HepG2 (cell line): ENCODE results near the gene CATSPERD. TPM values are rescaled to one million over a fixed set of nuclear protein-coding genes. Genes with fewer than 3 reads are reported as not detected.

Source experiments
- AGO1 ChIP-seq: fragments of 200-400 bp; formaldehyde crosslinking; IDR thresholded peaks from 2 replicates; pipeline ENCODE4 v1.6.1; 2017; ENCODE audit warnings: mild to moderate bottlenecking, low read depth, low read length, moderate library complexity; ENCODE audit not compliant: poor library complexity, severe bottlenecking
- HMGXB4 ChIP-seq, 2 experiments: sonication (generic) in 1 of 2; formaldehyde crosslinking in 1 of 2; IDR thresholded peaks; 2 replicates each; pipeline versions ENCODE4 v1.4.0 to v1.6.1; 2018 to 2020; ENCODE audit warnings: missing genetic modification reagents in 2 of 2, borderline replicate concordance in 1 of 2, low read depth in 1 of 2, mild to moderate bottlenecking in 1 of 2, missing biosample characterization in 1 of 2
- LCORL ChIP-seq, 2 experiments: fragments of 450-650 bp in 1 of 2; sonication (generic) in 1 of 2; formaldehyde crosslinking in 1 of 2; IDR thresholded peaks; 2 replicates each; pipeline versions ENCODE4 v1.5.0 to v1.6.1; 2017 to 2020; ENCODE audit warnings: antibody characterized with exemption in 1 of 2, missing genetic modification reagents in 1 of 2
- MTERF4 ChIP-seq: sonication (generic); formaldehyde crosslinking; IDR thresholded peaks from 2 replicates; pipeline ENCODE4 v1.8.0; 2023; ENCODE audit warnings: mild to moderate bottlenecking, missing genetic modification reagents
- RFX3 ChIP-seq: IDR thresholded peaks from 2 replicates; pipeline ENCODE4 v1.6.1; 2016; ENCODE audit warnings: missing biosample characterization, missing genetic modification reagents
- THAP11 ChIP-seq: IDR thresholded peaks from 2 replicates; pipeline ENCODE4 v1.6.1; 2016; ENCODE audit warnings: missing biosample characterization, missing genetic modification reagents
- ZFP37 ChIP-seq: sonication (generic); formaldehyde crosslinking; IDR thresholded peaks from 2 replicates; pipeline ENCODE4 v1.4.0; 2020; ENCODE audit warnings: missing genetic modification reagents, borderline replicate concordance
- ZNF317 ChIP-seq: sonication (generic); formaldehyde crosslinking; IDR thresholded peaks from 2 replicates; pipeline ENCODE4 v1.5.0; 2020; ENCODE audit warnings: mild to moderate bottlenecking, missing genetic modification reagents
- ZNF318 ChIP-seq: sonication (generic); formaldehyde crosslinking; IDR thresholded peaks from 2 replicates; pipeline ENCODE4 v1.4.0; 2020; ENCODE audit warnings: mild to moderate bottlenecking, missing genetic modification reagents
- ZNF501 ChIP-seq: sonication (generic); formaldehyde crosslinking; IDR thresholded peaks from 2 replicates; pipeline ENCODE4 v1.5.1; 2020; ENCODE audit warnings: mild to moderate bottlenecking, moderate library complexity, missing genetic modification reagents
- ZNF547 ChIP-seq: sonication (generic); formaldehyde crosslinking; IDR thresholded peaks from 2 replicates; pipeline ENCODE4 v1.5.1; 2020; ENCODE audit warnings: mild to moderate bottlenecking, missing genetic modification reagents
- ZNF605 ChIP-seq: sonication (generic); formaldehyde crosslinking; IDR thresholded peaks from 2 replicates; pipeline ENCODE4 v1.8.0; 2022; ENCODE audit warnings: mild to moderate bottlenecking, missing genetic modification reagents
- ZNF788 ChIP-seq: sonication (generic); formaldehyde crosslinking; IDR thresholded peaks from 2 replicates; pipeline ENCODE4 v1.5.0; 2020; ENCODE audit warnings: mild to moderate bottlenecking, missing genetic modification reagents, borderline replicate concordance
- polyA plus RNA-seq, 8 experiments: library from polyadenylated mRNA; depleted of rRNA in 3 of 8; stranded (reverse) in 7 of 8; unstranded in 1 of 8; fragments of >200 nt; fragmentation: Illumina TruSeq in 4 of 8; extraction: Trizol in 4 of 8; gene quantifications; 2 replicates each; pipeline versions ENCODE4 v1.2.1 to v1.2.3, GENCODE V29; 2011 to 2016; ENCODE audit warnings: low read depth in 4 of 8, missing spikeins in 1 of 8, mixed read lengths in 1 of 8; ENCODE audit not compliant: insufficient read depth in 1 of 8
- total RNA-seq, 5 experiments: library from RNA; depleted of rRNA; stranded (reverse); fragments of >200 nt; fragmentation: Illumina TruSeq; extraction: Trizol; gene quantifications; 2 replicates each; pipeline ENCODE4 v1.2.3, GENCODE V29; 2016; ENCODE audit warnings: low read depth in 1 of 5
- TF ChIP-seq, protein P1 (sequence below): sonication (generic); formaldehyde crosslinking; IDR thresholded peaks from 2 replicates; pipeline ENCODE4 v1.4.0; 2020; ENCODE audit warnings: missing genetic modification reagents

CATSPERD gene
- total and polyA plus RNA-seq, 2 of the 13 experiments (the other 11 are each of a cell fraction or from before 2014, with no cell fraction given) = 0.04 TPM; not detected in 1

- TF ChIP-seq ZNF318 (CRISPR knock-in tag) = no peak
- TF ChIP-seq ZNF605 (CRISPR knock-in tag) = 0 out of 2 replicates have a peak, but pooled peaks have one; percentile 56
- no peak for TF ChIP-seq LCORL (IDR thresholded peaks at IDR 0.05)
- peak; percentile 76 for TF ChIP-seq LCORL (CRISPR knock-in tag; IDR thresholded peaks at IDR 0.05)
- TF ChIP-seq ZFP37 (CRISPR knock-in tag) = 0 out of 2 replicates have a peak, but pooled peaks have one; percentile 20
- TF ChIP-seq ZNF501 (CRISPR knock-in tag) = peak; percentile 86
- 0 out of 2 replicates have a peak, but pooled peaks have one; percentile 32 for TF ChIP-seq MTERF4 (CRISPR knock-in tag)
- TF ChIP-seq ZNF547 (CRISPR knock-in tag) = peak; percentile 45; the same call in 1 of the 2 replicates
- peak; percentile 70; the same call in 1 of the 2 replicates for TF ChIP-seq ZNF788 (CRISPR knock-in tag)
- TF ChIP-seq AGO1 = peak; percentile 80
- peak; percentile 80 to 86; a peak in 2 of 4 replicates for TF ChIP-seq HMGXB4 (CRISPR knock-in tag; IDR thresholded peaks at IDR 0.05; ENCODE audit: borderline replicate concordance in 1 of 2, low read depth in 1 of 2)
- TF ChIP-seq ZNF317 (CRISPR knock-in tag) = peak; percentile 84
- TF ChIP-seq THAP11 (CRISPR knock-in tag) = peak; percentile 29; the same call in 1 of the 2 replicates
- TF ChIP-seq, protein P1, sequence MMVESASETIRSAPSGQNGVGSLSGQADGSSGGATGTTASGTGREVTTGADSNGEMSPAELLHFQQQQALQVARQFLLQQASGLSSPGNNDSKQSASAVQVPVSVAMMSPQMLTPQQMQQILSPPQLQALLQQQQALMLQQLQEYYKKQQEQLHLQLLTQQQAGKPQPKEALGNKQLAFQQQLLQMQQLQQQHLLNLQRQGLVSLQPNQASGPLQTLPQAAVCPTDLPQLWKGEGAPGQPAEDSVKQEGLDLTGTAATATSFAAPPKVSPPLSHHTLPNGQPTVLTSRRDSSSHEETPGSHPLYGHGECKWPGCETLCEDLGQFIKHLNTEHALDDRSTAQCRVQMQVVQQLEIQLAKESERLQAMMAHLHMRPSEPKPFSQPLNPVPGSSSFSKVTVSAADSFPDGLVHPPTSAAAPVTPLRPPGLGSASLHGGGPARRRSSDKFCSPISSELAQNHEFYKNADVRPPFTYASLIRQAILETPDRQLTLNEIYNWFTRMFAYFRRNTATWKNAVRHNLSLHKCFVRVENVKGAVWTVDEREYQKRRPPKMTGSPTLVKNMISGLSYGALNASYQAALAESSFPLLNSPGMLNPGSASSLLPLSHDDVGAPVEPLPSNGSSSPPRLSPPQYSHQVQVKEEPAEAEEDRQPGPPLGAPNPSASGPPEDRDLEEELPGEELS (CRISPR knock-in tag) = 0 out of 2 replicates have a peak, but pooled peaks have one; percentile 16
- no peak for TF ChIP-seq RFX3 (CRISPR knock-in tag)
These were observed 85.2 kb downstream of the CATSPERD start (continued) for GRCh38 chr19:5805462-5806132.
